HG03025 (cell line): ENCODE data around the gene KDM1A.

ENCODE experiments used
- ATAC-seq: cut with Tn5 transposase; IDR thresholded peaks from one replicate; pipeline ENCODE4 v1.9.1; 2021; ENCODE audit warnings: mild to moderate bottlenecking, moderate library complexity; ENCODE audit not compliant: unreplicated experiment, low FRiP score

KDM1A gene

GRCh38 chr1:23102289-23102688, 83.0 kb downstream of the KDM1A start:
- ATAC-seq: no peak

GRCh38 chr1:23103001-23103889, 84.0 kb downstream of the KDM1A start:
- no peak for ATAC-seq

- no peak for ATAC-seq
These were observed 89.8 kb downstream of the KDM1A start for GRCh38 chr1:23108918-23109533.

- no peak for ATAC-seq
These were observed 91.1 kb downstream of the KDM1A start for GRCh38 chr1:23110391-23110790.

GRCh38 chr1:23111600-23112535, 92.6 kb downstream of the KDM1A start:
- ATAC-seq: no peak

GRCh38 chr1:23114424-23115079, 95.3 kb downstream of the KDM1A start:
- ATAC-seq: no peak

GRCh38 chr1:23116216-23116836, 97.1 kb downstream of the KDM1A start:
- no peak for ATAC-seq

- ATAC-seq: no peak
These were observed 97.8 kb downstream of the KDM1A start for GRCh38 chr1:23116921-23117699.

DNA sequence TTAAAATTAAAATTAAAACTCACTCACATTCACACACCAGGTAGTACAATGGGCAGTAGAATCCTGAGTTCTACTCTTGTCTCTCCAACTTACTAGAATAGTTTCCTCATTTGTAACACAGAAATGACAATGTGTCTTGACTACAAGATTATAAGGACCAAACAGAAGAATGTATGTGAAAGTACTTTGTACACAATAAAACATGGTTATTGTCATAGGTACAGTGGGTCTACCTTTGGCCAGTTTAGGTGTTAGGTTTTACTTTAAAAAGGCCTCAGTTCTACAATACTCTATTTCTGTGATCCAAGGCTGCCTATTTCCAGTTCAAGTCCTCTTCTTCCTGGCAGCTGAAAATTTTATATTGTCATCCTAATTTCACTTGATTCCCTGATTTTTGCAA, 99.1 kb downstream of the KDM1A start:
- ATAC-seq: no peak

DNA sequence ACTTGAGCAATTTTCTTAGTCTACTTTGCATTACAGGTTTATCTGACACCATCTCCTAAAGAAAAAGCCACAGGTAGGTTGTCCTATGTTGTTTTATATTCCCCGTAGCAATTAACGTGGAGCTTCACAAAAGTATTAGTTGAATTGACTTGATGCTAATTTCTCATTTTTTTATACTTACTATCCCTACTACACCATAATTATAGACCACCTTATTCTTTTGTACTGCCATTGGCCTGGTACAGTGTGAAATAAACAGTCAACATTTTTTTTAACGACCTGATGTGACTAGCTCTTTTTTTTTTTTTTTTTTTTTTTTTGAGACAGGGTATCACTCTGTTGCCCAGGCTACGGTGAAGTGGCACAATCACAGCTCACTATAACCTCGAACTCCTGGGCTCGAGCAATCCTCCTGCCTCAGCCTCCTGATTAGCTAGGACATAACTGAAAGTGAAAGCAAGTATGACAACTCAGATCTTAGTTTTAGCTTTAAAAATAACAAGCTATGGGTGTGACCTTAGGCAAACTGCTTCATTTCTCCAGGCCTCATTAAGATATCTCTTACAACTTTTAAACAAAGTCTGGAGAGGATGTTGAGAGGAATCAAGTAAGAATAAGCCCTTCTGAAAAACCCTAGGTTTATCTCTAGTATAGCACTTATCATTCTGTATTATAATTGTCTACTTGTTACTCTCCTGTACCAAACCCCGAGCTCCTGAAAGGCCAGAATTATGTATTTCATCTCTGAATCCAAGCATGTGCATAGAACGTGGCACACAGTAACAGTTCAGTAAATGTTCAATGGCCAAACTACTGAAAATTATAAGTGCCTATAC, 99.9 kb downstream of the KDM1A start:
- ATAC-seq: no peak

DNA sequence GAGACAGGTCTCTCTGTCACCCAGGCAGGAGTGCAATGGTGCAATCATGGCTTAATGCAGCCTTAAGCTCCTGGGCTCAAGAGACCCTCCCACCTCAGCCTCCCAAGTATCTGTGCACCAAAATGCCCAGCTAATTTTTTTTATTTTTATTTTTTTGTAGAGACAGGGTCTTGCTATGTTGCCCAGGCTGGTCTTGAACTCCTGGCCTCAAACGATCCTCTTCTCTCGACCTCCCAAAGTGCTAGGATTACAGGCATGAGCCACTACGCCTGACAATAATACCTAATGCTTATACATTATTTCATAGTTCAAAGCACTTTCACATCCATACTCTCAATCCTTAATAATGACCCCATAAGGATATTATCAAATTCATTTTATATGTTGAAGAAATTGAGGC, 101.1 kb downstream of the KDM1A start:
- no peak for ATAC-seq

DNA sequence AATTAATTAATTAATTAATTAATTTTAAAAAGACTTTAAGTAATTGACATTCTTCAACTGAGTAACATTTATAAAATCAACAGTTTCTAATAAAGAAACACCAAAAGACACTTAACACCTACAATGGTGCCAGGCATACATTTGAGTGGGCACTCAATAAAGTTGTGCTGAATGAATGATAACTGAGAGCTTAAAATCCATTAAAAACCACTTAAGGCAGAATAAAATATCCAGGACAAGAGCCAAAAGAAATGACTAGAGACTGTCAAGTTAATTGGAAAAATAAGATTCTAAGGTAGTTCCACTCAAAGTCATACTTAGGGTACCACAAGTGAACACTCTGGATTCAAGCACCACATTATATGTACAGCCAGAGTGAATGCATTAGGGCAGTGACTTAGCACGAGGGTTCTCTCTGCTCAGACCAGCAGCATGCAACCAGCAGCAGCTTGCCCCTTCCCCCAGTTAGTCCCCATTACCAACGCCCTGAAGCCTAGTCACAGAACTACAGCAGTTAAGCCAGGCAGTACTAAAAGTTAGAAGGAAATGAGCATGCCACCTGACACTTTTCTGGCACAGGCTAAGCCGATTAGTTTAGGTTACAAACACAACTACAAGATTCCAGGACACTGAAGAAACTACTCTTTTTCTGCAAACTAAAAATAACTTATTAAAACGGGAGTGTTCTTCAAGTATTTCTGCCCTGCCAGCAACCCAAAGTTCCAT, 102.9 kb downstream of the KDM1A start:
- ATAC-seq: no peak

DNA sequence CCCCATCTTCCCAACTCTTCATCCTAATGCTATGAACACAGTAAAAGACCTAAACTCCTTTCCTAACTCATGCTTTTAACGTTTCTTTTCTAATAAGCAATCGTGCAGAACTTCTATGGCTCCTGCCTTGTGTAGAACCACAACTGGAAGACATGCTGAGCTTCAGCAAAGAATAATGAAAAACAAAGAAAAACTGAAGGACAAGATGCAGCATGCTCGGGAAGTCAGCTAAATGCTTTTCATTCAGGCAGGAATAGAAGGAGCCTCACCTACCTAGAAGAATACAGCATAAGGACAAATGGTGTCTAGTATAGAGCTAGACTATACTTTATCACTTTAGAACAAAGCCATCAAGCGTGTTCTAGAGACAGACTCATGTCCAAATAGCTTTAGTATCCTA, 103.5 kb downstream of the KDM1A start:
- ATAC-seq: no peak

- no peak for ATAC-seq
These were observed 104.3 kb downstream of the KDM1A start for GRCh38 chr1:23123528-23123927.

DNA sequence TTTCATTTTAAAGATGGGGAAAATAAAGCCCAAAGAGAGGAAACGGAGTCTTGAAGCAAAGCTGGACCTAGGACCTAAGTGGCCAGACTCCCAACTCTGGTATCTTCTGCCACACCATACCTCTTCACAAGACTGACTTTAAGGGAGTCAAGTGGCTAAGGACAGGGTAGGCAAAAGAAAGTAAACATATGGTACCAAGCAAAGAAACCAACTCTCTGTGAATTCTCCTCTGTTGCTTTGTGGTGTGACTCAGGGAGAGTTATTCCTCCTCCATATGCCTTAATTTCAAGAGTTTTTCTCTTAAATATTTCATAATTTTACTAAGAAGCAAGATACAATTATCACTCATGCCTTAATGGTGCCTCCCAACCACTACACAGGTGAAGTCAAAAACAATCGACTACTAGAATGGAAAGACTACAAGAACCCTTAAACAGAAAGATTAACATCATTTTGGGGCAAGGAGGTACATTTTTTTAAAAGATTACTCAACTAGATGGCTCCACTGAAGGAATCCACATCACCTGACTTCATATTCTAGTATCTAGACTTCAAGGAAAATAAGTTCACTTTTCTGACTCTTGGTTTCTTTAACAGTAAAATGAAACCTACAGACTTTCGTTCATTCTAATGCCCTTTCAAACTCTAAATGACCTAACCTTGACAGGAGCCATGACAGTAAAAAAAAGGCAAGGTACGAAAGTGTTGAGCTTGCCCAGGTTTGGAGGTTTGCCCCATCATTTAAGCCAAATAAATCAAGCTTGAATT, 105.2 kb downstream of the KDM1A start:
- no peak for ATAC-seq

- no peak for ATAC-seq
These were observed 106.2 kb downstream of the KDM1A start for GRCh38 chr1:23125489-23125888.

DNA sequence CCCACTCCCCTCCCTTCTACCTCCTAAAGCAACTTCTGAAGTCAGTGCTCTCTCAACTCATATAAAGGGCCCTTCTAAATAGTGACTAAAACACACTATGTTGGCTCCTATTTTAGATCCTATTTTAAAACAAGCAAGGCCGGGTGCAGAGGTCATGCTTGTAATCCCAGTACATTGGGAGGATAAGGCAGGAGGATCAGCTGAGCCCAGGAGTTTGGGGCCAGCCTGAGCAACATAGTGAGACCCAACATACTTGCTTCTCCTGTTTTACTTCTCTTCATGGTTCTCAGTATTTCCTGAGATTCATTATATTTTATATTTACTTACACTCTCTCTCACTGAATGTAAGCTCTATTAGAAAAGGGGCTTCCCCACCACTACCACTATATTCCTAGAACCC, 106.9 kb downstream of the KDM1A start:
- ATAC-seq: no peak
